Astrocyte (in vitro differentiated cells and primary cell): ENCODE results near the gene NCAM2. TPM values are rescaled to one million over a fixed set of nuclear protein-coding genes. Genes with fewer than 3 reads are reported as not detected.
A peak's percentile ranks its signal among the peaks of the same experiment; 100 is the strongest.

Source experiments
- DNase-seq: peaks from one replicate; pipeline ENCODE4 v3.0.0-alpha.2; 2010; ENCODE audit warnings: low read depth
- FAIRE-seq: peaks from 2 replicates; lab custom pipeline; 2011; peaks lifted over from hg19 to GRCh38; lab: Jason Lieb, UNC
- H2AFZ ChIP-seq: 2 replicates; pipeline ENCODE4 v1.6.0; 2012; ENCODE audit warnings: low read depth, low read length, inconsistent platforms
- H3K27ac ChIP-seq: 2 replicates; pipeline ENCODE4 v1.5.1; 2011; ENCODE audit warnings: low read depth, low read length, inconsistent platforms
- H3K27me3 ChIP-seq: 2 replicates; pipeline ENCODE4 v1.6.0; 2011; ENCODE audit warnings: low read length, inconsistent platforms; ENCODE audit not compliant: insufficient read depth
- H3K36me3 ChIP-seq: 2 replicates; pipeline ENCODE4 v1.5.1; 2011; ENCODE audit warnings: low read length, inconsistent platforms; ENCODE audit not compliant: insufficient read depth
- H3K4me1 ChIP-seq: 2 replicates; pipeline ENCODE4 v1.5.1; 2011; ENCODE audit warnings: low read length, inconsistent platforms; ENCODE audit not compliant: insufficient read depth
- H3K4me2 ChIP-seq: 2 replicates; pipeline ENCODE4 v1.6.0; 2012; ENCODE audit warnings: low read length, inconsistent platforms
- H3K4me3 ChIP-seq: 2 replicates; pipeline ENCODE4 v1.5.1; 2011; ENCODE audit warnings: low read depth, mild to moderate bottlenecking, low read length, inconsistent platforms; ENCODE audit not compliant: insufficient read depth
- H3K79me2 ChIP-seq: 2 replicates; pipeline ENCODE4 v1.6.0; 2012; ENCODE audit warnings: mild to moderate bottlenecking, low read length, inconsistent platforms; ENCODE audit not compliant: insufficient read depth
- H3K9ac ChIP-seq: 2 replicates; pipeline ENCODE4 v1.6.0; 2012; ENCODE audit warnings: mild to moderate bottlenecking, low read length, inconsistent platforms
- H3K9me3 ChIP-seq: 2 replicates; pipeline ENCODE4 v1.5.1; 2012; ENCODE audit warnings: low read depth, mild to moderate bottlenecking, low read length, inconsistent platforms; ENCODE audit not compliant: insufficient read depth
- H4K20me1 ChIP-seq: 2 replicates; pipeline ENCODE4 v1.6.0; 2012; ENCODE audit warnings: low read length, inconsistent platforms; ENCODE audit not compliant: insufficient read depth
- H3K27ac Mint-ChIP-seq: one replicate; pipeline ENCODE4 v1.8.0; 2021; ENCODE audit warnings: mild to moderate bottlenecking, mixed read lengths; ENCODE audit not compliant: unreplicated experiment
- H3K27me3 Mint-ChIP-seq: one replicate; pipeline ENCODE4 v1.8.0; 2021; ENCODE audit warnings: low read depth, mixed read lengths; ENCODE audit not compliant: unreplicated experiment
- H3K36me3 Mint-ChIP-seq: one replicate; pipeline ENCODE4 v1.8.0; 2021; ENCODE audit warnings: low read depth, mixed read lengths; ENCODE audit not compliant: unreplicated experiment
- H3K4me1 Mint-ChIP-seq: one replicate; pipeline ENCODE4 v1.8.0; 2021; ENCODE audit warnings: low read depth, mixed read lengths; ENCODE audit not compliant: unreplicated experiment
- H3K4me3 Mint-ChIP-seq: one replicate; pipeline ENCODE4 v1.8.0; 2021; ENCODE audit warnings: mild to moderate bottlenecking, moderate library complexity, mixed read lengths; ENCODE audit not compliant: unreplicated experiment
- H3K9me3 Mint-ChIP-seq: one replicate; pipeline ENCODE4 v1.8.0; 2021; ENCODE audit warnings: mild to moderate bottlenecking, mixed read lengths; ENCODE audit not compliant: unreplicated experiment
- CTCF ChIP-seq: IDR thresholded peaks from 2 replicates; pipeline ENCODE4 v1.5.1; 2011; ENCODE audit warnings: low read depth, mild to moderate bottlenecking, inconsistent platforms, low read length, moderate library complexity; ENCODE audit not compliant: insufficient read depth
- EZH2 ChIP-seq: IDR thresholded peaks from 2 replicates; pipeline ENCODE4 v1.6.1; 2012; ENCODE audit warnings: mild to moderate bottlenecking, low read length, inconsistent platforms; ENCODE audit not compliant: insufficient read depth
- total RNA-seq: library from RNA; stranded (reverse); gene quantifications from 2 replicates; pipeline ENCODE4 v1.2.1, GENCODE V29; 2021

NCAM2 gene
- total RNA-seq, 1 donor from 2014 or later: 6.8 TPM

DNA sequence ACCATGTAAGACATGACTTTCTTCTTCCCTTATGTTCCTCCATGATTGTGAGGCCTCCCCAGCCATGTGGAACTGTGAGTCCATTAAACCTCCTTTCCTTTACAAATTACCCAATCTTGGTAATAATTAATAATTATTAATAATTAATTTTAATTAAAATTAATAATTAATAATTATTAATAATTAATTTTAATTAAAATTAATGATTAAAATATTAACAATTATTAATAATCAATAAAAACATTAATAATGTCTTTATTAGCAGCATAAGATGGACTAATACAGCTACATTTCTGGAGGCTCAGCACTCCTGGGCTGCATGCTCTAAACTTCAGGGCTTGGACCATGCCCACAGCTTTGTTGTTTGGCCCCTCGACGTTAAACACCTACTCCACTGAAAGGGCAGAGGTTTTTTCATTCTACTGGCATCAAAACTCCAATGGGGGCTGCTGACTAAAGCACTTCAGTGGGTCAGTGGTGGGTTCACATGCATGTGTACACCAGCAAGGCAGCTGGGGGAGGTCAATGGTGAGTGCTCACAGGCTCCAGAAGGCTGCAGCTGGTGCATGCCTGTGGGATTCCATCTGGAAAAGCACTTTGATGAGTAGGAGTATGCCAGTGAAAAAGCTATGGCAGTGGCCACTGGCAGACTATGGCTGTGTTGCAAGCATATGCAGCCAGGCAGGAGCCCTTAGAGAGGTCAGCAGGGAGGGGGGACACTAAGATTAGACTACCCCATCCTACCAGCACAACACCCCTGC, 561.3 kb downstream of the NCAM2 start:
- FAIRE-seq: no peak
- Histone ChIP-seq H3K36me3 (no peaks in the 10 kb centered on the region), H3K27ac (no peak overlapping the region), H3K79me2 (no peaks in the 10 kb centered on the region), H3K4me1 (no peaks in the 10 kb centered on the region), H3K9me3 (no peaks in the 10 kb centered on the region), H4K20me1 (no peaks in the 10 kb centered on the region), H2AFZ (no peak overlapping the region), H3K9ac (no peak overlapping the region), H3K4me2 (no peak overlapping the region), H3K27me3 (no peaks in the 10 kb centered on the region), H3K4me3 (no peak overlapping the region)
- Mint-ChIP-seq H3K9me3 (peaks cover 19% of the 10 kb centered on the region), H3K36me3 (peaks cover 2% of the 10 kb centered on the region), H3K27me3 (no peaks in the 10 kb centered on the region), H3K27ac (no peak overlapping the region), H3K4me3 (no peak overlapping the region), H3K4me1 (peaks cover 7% of the 10 kb centered on the region)
- TF ChIP-seq EZH2: no peak
- no peak for TF ChIP-seq CTCF
- peak; percentile 1 for DNase-seq
